BJ (cell line): Measurements from ENCODE around the gene NLRP12. TPM values are rescaled to one million over a fixed set of nuclear protein-coding genes. Genes with fewer than 3 reads are reported as not detected.
"Not testable (repeated sequence)": the region's sequence is repeated elsewhere in the genome, so short reads cannot be mapped to it uniquely, and the experiment has no call there.

Experiments
- CTCF ChIA-PET: fragments of 350-600 bp; formaldehyde crosslinking; extraction: SDS; loops from one replicate; lab custom pipeline; 2021; ENCODE audit warnings: antibody characterized with exemption, inconsistent platforms; lab: Yijun Ruan, JAX
- POLR2A ChIA-PET: fragments of 300-600 bp; sonication (Branson Sonifier 250); formaldehyde crosslinking; extraction: SDS; loops from one replicate; lab custom pipeline; 2021; ENCODE audit warnings: antibody characterized with exemption; lab: Charles Lee
- DNase-seq: peaks from one replicate; pipeline ENCODE4 v3.0.0-alpha.2; 2011; ENCODE audit warnings: low read depth
- H3K27me3 ChIP-seq: 2 replicates; pipeline ENCODE4 v1.6.0; 2011; ENCODE audit warnings: low read length; ENCODE audit not compliant: control insufficient read depth, insufficient read depth
- H3K36me3 ChIP-seq: 2 replicates; pipeline ENCODE4 v1.5.1; 2011; ENCODE audit warnings: low read length; ENCODE audit not compliant: control insufficient read depth, insufficient read depth
- H3K4me3 ChIP-seq: 2 replicates; pipeline ENCODE4 v1.5.1; 2011; ENCODE audit warnings: low read depth, mild to moderate bottlenecking, control low read depth, low read length
- polyA plus RNA-seq: library from polyadenylated mRNA; depleted of rRNA; stranded (reverse); fragments of >200 nt; gene quantifications from 2 replicates; pipeline ENCODE4 v1.2.3, GENCODE V29; 2011
- TF ChIP-seq, protein P1 (sequence below): IDR thresholded peaks from 2 replicates; pipeline ENCODE4 v1.5.1; 2011; ENCODE audit warnings: low read depth, mild to moderate bottlenecking, control low read depth, inconsistent platforms, low read length, moderate library complexity; ENCODE audit not compliant: insufficient read depth

NLRP12 gene
- polyA plus RNA-seq, 1 experiment, result not detected

DNA sequence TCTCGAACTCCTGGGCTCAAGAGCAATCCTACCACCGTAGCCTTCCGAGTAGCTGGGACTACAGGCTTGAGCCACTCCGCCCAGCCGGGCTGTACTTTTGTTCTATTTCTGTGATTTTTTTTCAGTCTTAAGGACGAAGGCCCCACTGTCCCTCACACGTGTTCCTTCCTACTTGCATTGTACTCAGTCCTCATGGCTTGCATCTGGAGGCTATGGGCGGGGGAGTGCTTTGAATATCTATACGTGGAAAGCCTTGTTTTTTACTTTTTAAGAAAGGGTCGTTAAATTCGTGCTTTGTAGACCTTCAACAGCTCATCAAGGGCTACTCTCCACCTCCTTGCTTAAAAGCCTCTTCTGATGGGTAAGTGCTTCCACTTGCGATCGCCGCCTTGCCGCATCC lies 36.8 kb downstream of the NLRP12 start:
- POLR2A ChIA-PET, result no interaction called here
- CTCF ChIA-PET, result interaction anchor here (0.5 kb wide), 1 partner anchor 120 kb away, joined by 3 read pairs; no protein-coding TSS in a partner anchor
- TF ChIP-seq, protein P1, sequence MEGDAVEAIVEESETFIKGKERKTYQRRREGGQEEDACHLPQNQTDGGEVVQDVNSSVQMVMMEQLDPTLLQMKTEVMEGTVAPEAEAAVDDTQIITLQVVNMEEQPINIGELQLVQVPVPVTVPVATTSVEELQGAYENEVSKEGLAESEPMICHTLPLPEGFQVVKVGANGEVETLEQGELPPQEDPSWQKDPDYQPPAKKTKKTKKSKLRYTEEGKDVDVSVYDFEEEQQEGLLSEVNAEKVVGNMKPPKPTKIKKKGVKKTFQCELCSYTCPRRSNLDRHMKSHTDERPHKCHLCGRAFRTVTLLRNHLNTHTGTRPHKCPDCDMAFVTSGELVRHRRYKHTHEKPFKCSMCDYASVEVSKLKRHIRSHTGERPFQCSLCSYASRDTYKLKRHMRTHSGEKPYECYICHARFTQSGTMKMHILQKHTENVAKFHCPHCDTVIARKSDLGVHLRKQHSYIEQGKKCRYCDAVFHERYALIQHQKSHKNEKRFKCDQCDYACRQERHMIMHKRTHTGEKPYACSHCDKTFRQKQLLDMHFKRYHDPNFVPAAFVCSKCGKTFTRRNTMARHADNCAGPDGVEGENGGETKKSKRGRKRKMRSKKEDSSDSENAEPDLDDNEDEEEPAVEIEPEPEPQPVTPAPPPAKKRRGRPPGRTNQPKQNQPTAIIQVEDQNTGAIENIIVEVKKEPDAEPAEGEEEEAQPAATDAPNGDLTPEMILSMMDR, result no peak
- no peak overlapping the region for H3K4me3 ChIP-seq
- H3K36me3 ChIP-seq, result no peaks in the 10 kb centered on the region
- H3K27me3 ChIP-seq, result no peaks in the 10 kb centered on the region
- no peak for DNase-seq

DNA sequence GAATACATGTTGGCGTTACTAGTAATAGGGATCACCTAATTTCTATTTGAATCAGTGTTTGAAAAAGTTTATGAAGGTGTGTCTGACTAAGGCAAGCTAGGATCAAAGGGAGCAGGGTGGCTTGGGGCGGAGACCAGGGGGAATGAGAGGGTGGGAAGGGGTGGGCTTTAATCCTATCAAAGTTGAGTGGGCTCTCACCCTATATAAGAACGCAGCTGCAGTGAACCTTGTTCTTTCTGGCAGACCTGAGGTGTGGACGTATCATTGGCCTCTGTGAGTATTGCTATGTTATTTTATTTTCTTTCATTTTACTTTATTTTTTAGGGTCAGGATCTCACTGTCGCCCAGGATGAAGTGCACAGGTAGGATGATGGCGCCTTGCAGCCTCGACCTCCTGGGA lies 37.4 kb downstream of the NLRP12 start:
- no peak for DNase-seq
- TF ChIP-seq, protein P1, result no peak
- POLR2A ChIA-PET, result no interaction called here
- no peaks in the 10 kb centered on the region for H3K27me3 ChIP-seq
- no peaks in the 10 kb centered on the region for H3K36me3 ChIP-seq
- no peak overlapping the region for H3K4me3 ChIP-seq
- CTCF ChIA-PET, result interaction anchor here (0.5 kb wide), 1 partner anchor 120 kb away, joined by 3 read pairs; no protein-coding TSS in a partner anchor

DNA sequence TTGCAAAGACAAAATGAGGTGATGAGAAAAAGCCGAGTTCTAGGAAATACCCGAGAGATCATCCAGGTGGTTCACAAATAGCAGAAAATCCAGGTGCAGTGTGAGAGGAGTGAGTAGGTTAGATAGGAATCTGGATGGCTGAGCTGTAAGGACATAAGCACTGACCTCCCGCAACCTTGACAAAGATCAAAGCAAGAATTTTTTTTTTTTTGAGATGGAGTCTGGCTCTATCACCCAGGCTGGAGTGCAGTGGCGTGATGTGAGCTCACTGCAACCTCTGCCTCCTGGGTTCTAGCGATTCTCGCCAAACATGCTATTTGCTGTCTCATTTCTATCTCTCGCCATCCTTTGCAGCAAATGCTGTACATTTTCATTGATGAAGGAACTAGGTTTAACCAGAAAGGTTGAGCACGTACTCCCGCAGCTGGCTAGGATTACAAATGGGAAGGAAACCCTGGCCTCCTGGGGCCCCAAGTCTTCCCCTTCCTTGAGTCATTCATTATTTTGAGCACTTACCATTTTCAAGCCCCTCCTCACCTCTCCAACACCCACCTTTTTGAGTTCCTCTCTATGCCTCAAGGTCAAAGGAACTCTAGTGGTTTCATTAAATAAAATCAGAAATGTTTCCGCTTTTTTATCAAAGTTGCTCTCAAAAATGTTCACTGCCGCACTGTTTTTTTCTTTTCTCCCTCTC lies 38.8 kb downstream of the NLRP12 start:
- Histone ChIP-seq H3K4me3 (no peak overlapping the region), H3K36me3 (no peaks in the 10 kb centered on the region), H3K27me3 (no peaks in the 10 kb centered on the region)
- ChIA-PET CTCF (interaction anchor here (1.1 kb wide), 1 partner anchor 13 kb away, joined by 3 read pairs; no protein-coding TSS in a partner anchor), POLR2A (no interaction called here)
- no peak for DNase-seq
- TF ChIP-seq, protein P1, result no peak

DNA sequence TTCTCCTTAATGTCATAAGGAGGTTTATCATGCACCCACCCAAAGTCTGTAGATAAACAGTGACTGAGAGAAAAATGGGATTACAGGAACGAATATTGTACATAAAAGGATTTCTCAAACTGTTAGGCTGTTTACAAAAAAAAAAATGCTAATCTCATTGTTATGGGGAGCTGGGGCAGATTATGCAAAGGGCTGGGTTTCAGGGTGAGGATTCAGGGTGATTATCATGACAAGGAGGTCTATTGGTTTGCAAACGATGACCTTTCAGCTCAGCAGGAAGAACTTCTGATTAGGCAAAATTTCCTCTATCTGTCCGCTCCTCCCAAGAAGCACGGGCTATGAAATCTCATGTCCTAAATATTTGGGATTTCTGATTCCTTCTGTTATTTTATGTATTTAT lies 41.4 kb downstream of the NLRP12 start:
- H3K27me3 ChIP-seq, result no peaks in the 10 kb centered on the region

DNA sequence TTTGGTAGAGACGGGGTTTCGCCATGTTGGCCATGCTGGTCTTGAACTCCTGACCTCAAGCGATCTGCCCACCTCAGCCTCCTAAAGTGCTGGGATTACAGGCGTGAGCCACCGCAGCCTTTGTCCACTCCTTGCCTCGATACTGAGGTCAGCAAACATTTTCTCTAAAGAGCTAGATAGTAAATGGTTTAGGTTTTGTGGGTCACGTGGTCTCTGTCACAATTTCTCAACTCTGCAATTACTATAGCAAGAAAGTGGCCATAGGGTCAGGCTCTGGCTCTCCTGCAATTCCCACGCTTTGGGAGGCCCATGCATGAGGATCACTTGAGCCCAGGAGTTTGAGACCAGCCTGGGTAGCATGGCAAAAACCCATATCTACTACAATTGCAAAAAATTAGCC lies 42.8 kb downstream of the NLRP12 start:
- CTCF ChIA-PET, result interaction anchor here (0.8 kb wide), 1 partner anchor 12 kb away, joined by 4 read pairs; no protein-coding TSS in a partner anchor
- H3K4me3 ChIP-seq, H3K36me3 ChIP-seq, H3K27me3 ChIP-seq, POLR2A ChIA-PET, DNase-seq: not testable (repeated sequence)

More for the DNA sequence above, 41.4 kb downstream of the NLRP12 start:
- ChIA-PET CTCF (interaction anchor here (1.7 kb wide), 1 partner anchor 10 kb away, joined by 7 read pairs; no protein-coding TSS in a partner anchor), POLR2A (no interaction called here)
- TF ChIP-seq, protein P1, result no peak
- no peak for DNase-seq
- no peaks in the 10 kb centered on the region for H3K36me3 ChIP-seq
- no peak overlapping the region for H3K4me3 ChIP-seq

DNA sequence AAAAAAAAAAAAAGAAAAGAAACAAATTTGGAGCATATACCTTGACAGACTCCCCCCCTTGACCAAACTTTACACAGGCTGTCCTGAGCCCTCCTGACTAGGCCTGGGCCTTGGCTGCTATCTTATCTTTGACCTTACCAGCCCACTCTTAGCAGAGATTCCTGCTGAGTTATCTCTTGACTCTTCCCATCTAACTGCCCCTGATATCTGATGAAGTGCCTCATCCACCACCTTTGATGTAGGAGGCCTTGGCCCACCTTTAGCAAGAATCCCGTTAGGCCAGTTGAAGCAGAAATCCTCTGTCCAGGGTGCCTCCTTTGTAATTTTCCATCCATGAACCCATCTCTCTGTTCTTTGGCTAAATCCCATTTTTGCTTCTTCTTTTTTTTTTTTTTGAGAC lies 43.6 kb downstream of the NLRP12 start:
- Histone ChIP-seq H3K36me3 (no peaks in the 10 kb centered on the region), H3K4me3 (no peak overlapping the region), H3K27me3 (no peaks in the 10 kb centered on the region)
- no peak for DNase-seq
- TF ChIP-seq, protein P1, result no peak
- ChIA-PET POLR2A (no interaction called here), CTCF (interaction anchor here (0.6 to 2.5 kb wide), 2 partner anchors 12 to 250 kb away, joined by 3 to 10 read pairs; no protein-coding TSS in a partner anchor)
